ENCODE results near the gene IFNB1.

The IFNB1 gene

GRCh38 chr9:21070171-21070571 is 7.6 kb downstream of the IFNB1 start:
- no peak for DNase-seq (ENCODE audit: low spot score)

- no peak for DNase-seq (ENCODE audit: low spot score)
Measured at GRCh38 chr9:21060919-21061561, 16.7 kb downstream of the IFNB1 start.

DNA sequence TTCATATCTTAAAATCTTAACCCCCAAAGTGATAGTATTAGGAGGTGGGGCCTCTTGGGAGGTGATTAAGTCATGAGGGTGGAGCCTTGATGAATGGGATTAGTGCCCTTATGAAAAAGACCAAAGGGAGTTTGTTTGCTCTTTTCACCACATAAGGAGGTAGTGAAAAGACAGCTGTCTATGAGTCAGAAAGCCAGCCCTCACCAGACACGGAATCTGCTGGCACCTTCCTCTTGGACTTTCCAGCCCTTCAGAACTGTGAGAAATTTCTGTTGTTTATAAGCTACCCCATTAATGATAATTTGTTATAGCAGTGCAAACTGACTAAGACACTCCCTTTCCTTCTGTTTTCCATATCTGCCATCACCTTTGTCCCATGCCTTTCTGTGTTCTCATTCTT is 20.8 kb downstream of the IFNB1 start:
- no peak for DNase-seq (ENCODE audit: low spot score)

DNA sequence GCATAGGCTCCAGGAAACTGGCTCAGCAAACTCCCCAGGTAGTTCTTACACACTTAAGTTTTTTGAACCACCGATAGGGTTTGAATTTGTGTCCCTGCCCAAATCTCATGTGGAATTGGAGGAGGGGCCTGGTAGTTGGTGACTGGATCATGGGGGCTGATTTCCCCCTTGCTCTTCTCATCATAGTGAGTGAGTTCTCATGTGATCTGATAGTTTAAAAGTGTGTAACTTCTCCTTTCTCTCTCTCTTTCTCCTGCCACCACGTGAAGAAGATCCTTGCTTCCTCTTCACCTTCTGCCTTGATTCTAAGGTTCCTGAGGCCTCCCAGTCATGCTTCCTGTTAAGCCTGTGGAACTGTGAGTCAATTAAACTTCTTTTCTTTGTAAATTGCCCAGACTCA is 23.9 kb downstream of the IFNB1 start:
- DNase-seq (ENCODE audit: low spot score) = no peak

- DNase-seq (ENCODE audit: low spot score) = peak; percentile 28
Measured at GRCh38 chr9:21047281-21047691, 30.5 kb downstream of the IFNB1 start.

DNA sequence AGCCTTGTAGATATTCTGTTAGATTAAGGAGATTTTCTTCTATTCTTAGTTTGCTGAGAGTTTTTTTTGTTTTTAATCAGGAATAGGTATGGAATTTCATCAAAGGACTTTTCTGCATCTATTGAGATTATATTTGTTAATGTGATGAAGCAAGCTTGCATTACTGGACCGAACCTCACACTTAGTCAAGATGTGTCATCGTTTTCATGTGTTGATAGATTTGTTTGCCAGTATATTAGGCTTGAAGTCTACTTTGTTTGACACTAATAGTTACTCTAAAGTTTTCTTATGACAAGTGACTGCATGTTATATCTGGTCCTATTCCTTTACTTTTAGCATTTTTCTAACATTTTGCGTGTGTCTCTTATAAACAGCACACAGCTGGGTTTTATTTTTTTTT is 33.9 kb downstream of the IFNB1 start:
- DNase-seq (ENCODE audit: low spot score) = no peak

GRCh38 chr9:21042466-21042865 is 35.3 kb downstream of the IFNB1 start:
- DNase-seq (ENCODE audit: low spot score) = no peak

DNA sequence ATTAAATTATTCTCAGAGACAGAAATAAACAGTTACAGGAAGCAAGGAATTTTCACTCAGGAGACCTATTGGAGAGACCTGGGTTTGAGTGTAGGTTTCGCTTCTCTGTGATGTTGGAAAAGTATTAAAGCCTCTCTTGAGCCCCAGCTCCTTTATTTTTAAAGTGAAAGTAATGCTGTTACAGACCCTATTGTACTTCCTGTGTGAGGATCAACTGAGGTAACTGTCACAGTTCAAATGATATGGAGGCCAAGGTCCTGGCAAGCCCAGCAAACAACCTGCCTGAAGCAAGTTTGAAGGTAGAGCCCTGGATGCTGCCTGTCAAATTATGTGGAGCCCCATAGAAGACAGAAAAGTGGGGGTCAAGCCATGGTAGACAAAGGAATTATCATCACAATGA is 38.4 kb downstream of the IFNB1 start:
- no peak for DNase-seq (ENCODE audit: low spot score)

- no peak for DNase-seq (ENCODE audit: low spot score)
Measured at GRCh38 chr9:21037278-21037677, 40.5 kb downstream of the IFNB1 start.

- no peak for DNase-seq (ENCODE audit: low spot score)
Measured at GRCh38 chr9:21031808-21032183, 45.9 kb downstream of the IFNB1 start.

DNA sequence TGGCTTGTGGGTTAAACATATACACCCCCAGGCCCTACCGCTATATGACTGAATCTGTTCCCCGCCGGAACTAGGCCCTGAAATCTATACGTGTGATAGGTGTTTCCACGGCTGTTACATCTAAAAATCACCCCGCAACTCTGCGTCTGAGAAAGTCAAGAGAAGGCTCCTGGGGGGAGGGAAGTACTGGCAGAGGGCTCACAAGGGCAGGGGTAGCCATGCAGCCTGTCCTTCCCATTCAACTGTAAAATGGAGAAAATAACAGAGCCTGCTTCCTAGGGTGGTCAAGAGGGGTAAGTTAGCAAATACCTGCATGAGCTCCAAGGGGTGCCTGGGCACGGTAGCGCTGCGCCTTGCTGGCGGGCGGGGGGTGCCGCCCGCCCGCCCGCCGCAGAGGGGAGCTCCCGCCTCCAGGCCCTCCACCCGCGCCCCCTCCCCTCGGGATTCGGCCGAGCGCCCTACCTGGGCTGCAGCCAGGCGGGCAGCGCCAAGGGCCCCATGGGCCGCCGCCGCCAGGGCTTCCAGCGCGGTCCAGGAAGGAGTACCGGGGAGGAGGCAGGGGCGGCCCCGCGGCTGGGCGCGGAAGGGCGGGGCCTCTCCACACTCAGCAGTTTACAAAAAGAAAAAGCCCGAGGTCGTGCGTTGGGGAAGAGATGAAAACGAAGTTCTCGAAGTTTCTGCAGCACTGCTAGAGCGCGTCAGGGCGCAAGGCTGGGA is 46.5 kb downstream of the IFNB1 start, which contains the start of gene HACD4:
Gene HACD4, minus strand, starts transcription at position 550 of the 717 bp plus-strand sequence. Its CDS starts 50 bp downstream, at position 500.
- DNase-seq (ENCODE audit: low spot score) = no peak

GRCh38 chr9:21030389-21031035 is 47.2 kb downstream of the IFNB1 start:
- DNase-seq (ENCODE audit: low spot score) = no peak

DNA sequence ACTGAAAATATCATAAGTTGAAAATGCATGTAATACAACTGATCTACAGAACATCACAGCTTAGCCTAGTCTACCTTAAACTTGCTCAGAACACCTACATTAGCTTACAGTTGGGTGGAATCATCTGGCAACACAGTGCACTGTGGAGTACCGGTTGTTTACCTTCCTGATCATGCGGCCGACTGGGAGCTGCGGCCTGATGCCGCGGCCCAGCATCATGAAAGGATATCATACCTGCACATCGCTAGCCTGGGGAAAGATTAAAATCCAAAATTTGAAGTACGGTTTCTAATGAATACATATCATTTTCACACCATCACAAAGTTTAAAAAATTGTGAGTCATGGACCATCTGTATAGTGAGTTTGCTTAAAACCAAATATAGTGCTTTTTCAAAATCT is 48.1 kb downstream of the IFNB1 start:
- DNase-seq (ENCODE audit: low spot score) = no peak

DNA sequence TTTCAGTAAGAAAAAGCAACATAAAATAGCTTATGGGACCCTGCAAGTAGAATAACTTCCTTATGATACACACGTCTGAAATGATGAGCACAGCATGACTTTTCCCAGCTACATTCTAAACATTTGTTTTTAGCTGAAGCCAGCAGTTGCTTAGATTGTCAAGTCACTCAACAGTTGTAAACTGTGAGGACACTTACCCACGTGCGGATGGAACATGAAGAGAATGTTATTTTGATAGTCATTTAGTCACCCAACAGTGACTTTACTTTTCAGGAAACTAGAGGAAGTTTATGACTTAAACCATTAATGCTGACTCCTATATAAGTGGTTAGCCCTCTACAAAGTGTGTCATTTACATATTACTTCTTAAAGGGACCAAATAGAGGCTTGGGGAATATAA is 49.3 kb downstream of the IFNB1 start:
- no peak for DNase-seq (ENCODE audit: low spot score)

- DNase-seq (ENCODE audit: low spot score) = no peak
Measured at GRCh38 chr9:21027295-21027694, 50.4 kb downstream of the IFNB1 start.

Small RNAs within 50 kb of the gene (small RNA-seq; reads per million reads assigned to genes)
- gene IFNWP4 = 0 reads per million in 2 experiments

All from SK-N-DZ (cell line).